MM.1S (cell line): ENCODE measurements around the gene CEP170B.

Experiments used
- DNase-seq: peaks from one replicate; pipeline ENCODE4 v3.0.0-alpha.2; 2015
- H2AFZ ChIP-seq: fragments of 300-600 bp; sonication (generic); 2 replicates; pipeline ENCODE4 v1.6.0; 2016; ENCODE audit warnings: antibody characterized with exemption, low read length
- H3F3A ChIP-seq: fragments of 300-600 bp; sonication (generic); 2 replicates; pipeline ENCODE4 v1.6.1; 2016; ENCODE audit warnings: mild to moderate bottlenecking, antibody characterized with exemption, low read length, moderate library complexity, mixed read lengths; ENCODE audit not compliant: insufficient read depth
- H3K27ac ChIP-seq: fragments of 300-600 bp; sonication (generic); 2 replicates; pipeline ENCODE4 v1.5.1; 2016; ENCODE audit warnings: mild to moderate bottlenecking, low read length
- H3K27me3 ChIP-seq: fragments of 300-600 bp; sonication (generic); replicated peaks from 2 replicates; pipeline ENCODE4 v1.6.0; 2016; ENCODE audit warnings: low read length; ENCODE audit not compliant: insufficient read depth
- H3K36me3 ChIP-seq: fragments of 300-600 bp; sonication (generic); replicated peaks from 2 replicates; pipeline ENCODE4 v1.6.1; 2016; ENCODE audit warnings: mild to moderate bottlenecking, low read length, mixed read lengths; ENCODE audit not compliant: insufficient read depth
- H3K4me1 ChIP-seq: fragments of 300-600 bp; sonication (generic); 2 replicates; pipeline ENCODE4 v1.6.1; 2016; ENCODE audit warnings: low read length, mixed read lengths
- H3K4me2 ChIP-seq: fragments of 300-600 bp; sonication (generic); 2 replicates; pipeline ENCODE4 v1.6.0; 2016; ENCODE audit warnings: low read depth, low read length
- H3K4me3 ChIP-seq: fragments of 300-600 bp; sonication (generic); 2 replicates; pipeline ENCODE4 v1.5.1; 2016; ENCODE audit warnings: low read length, mixed read lengths
- H3K79me2 ChIP-seq: fragments of 300-600 bp; sonication (generic); 2 replicates; pipeline ENCODE4 v1.6.1; 2016; ENCODE audit warnings: mixed run types, low read length, mixed read lengths
- H3K9ac ChIP-seq: fragments of 300-600 bp; sonication (generic); 2 replicates; pipeline ENCODE4 v1.6.1; 2016; ENCODE audit warnings: low read length, mixed read lengths
- H3K9me2 ChIP-seq: fragments of 300-600 bp; sonication (generic); replicated peaks from 2 replicates; pipeline ENCODE4 v1.6.1; 2016; ENCODE audit warnings: mild to moderate bottlenecking, low read length, mixed read lengths; ENCODE audit not compliant: insufficient read depth
- H3K9me3 ChIP-seq: fragments of 300-600 bp; sonication (generic); replicated peaks from 2 replicates; pipeline ENCODE4 v1.6.1; 2016; ENCODE audit warnings: mild to moderate bottlenecking, low read length, mixed read lengths; ENCODE audit not compliant: insufficient read depth
- H4K20me1 ChIP-seq: fragments of 300-600 bp; sonication (generic); 2 replicates; pipeline ENCODE4 v1.6.1; 2016; ENCODE audit warnings: mild to moderate bottlenecking, low read length, moderate library complexity, mixed read lengths; ENCODE audit not compliant: insufficient read depth
- CTCF ChIP-seq: fragments of 300-600 bp; sonication (generic); IDR thresholded peaks from 2 replicates; pipeline ENCODE4 v1.5.1; 2016; ENCODE audit warnings: antibody characterized with exemption, low read length, mixed read lengths
- EZH2 ChIP-seq: fragments of 300-600 bp; sonication (generic); optimal IDR thresholded peaks from 2 replicates; pipeline ENCODE3; 2017; ENCODE audit warnings: low read depth, mild to moderate bottlenecking, antibody characterized with exemption, low read length, mixed read lengths
- EZH2phosphoT487 ChIP-seq: fragments of 300-600 bp; sonication (generic); IDR thresholded peaks from 2 replicates; pipeline ENCODE4 v1.6.1; 2018; ENCODE audit warnings: antibody characterized with exemption, low read length

The CEP170B gene

GRCh38 chr14:104926619-104927431 lies 61.8 kb downstream of the CEP170B start:
- Histone ChIP-seq H3K27me3 (no peaks in the 10 kb centered on the region), H3K79me2 (no peaks in the 10 kb centered on the region), H3K9ac (peak overlapping the region; percentile 46), H3K36me3 (no peaks in the 10 kb centered on the region), H3K4me1 (peaks cover 19% of the 10 kb centered on the region), H2AFZ (no peak overlapping the region), H3K27ac (peak overlapping the region; percentile 69; the same call in 1 of the 2 replicates), H3K9me3 (no peaks in the 10 kb centered on the region), H3K9me2 (no peaks in the 10 kb centered on the region), H3K4me3 (peak overlapping the region; percentile 15), H4K20me1 (no peaks in the 10 kb centered on the region), H3K4me2 (peak overlapping the region; percentile 86), H3F3A (no peaks in the 10 kb centered on the region)
- TF ChIP-seq CTCF = no peak
- TF ChIP-seq EZH2 = no peak
- TF ChIP-seq EZH2phosphoT487 = no peak
- DNase-seq = peak; percentile 76

GRCh38 chr14:104927432-104927816 lies 62.4 kb downstream of the CEP170B start:
- no peaks in the 10 kb centered on the region for H3K9me2 ChIP-seq
- no peak overlapping the region for H2AFZ ChIP-seq
- no peaks in the 10 kb centered on the region for H3K36me3 ChIP-seq
- no peaks in the 10 kb centered on the region for H3K79me2 ChIP-seq
- no peaks in the 10 kb centered on the region for H4K20me1 ChIP-seq
- no peaks in the 10 kb centered on the region for H3K9me3 ChIP-seq
- no peak overlapping the region for H3K27ac ChIP-seq
- H3K4me1 ChIP-seq = peaks cover 19% of the 10 kb centered on the region
- H3K27me3 ChIP-seq = no peaks in the 10 kb centered on the region
- TF ChIP-seq CTCF = no peak
- no peak for TF ChIP-seq EZH2
- no peak for TF ChIP-seq EZH2phosphoT487
- H3K4me3 ChIP-seq = no peak overlapping the region
- no peak for DNase-seq
- peak overlapping the region; percentile 86; the same call in 1 of the 2 replicates for H3K4me2 ChIP-seq
- H3K9ac ChIP-seq = no peak overlapping the region
- no peaks in the 10 kb centered on the region for H3F3A ChIP-seq

- Histone ChIP-seq H3K9ac (no peak overlapping the region), H3F3A (no peaks in the 10 kb centered on the region), H3K79me2 (no peaks in the 10 kb centered on the region), H3K27ac (no peak overlapping the region), H3K4me3 (no peak overlapping the region), H3K9me3 (no peaks in the 10 kb centered on the region), H3K4me1 (peaks cover 19% of the 10 kb centered on the region), H3K36me3 (no peaks in the 10 kb centered on the region), H3K4me2 (no peak overlapping the region), H2AFZ (no peak overlapping the region), H3K9me2 (no peaks in the 10 kb centered on the region), H3K27me3 (no peaks in the 10 kb centered on the region), H4K20me1 (no peaks in the 10 kb centered on the region)
- no peak for DNase-seq
- TF ChIP-seq CTCF (no peak), EZH2 (no peak), EZH2phosphoT487 (no peak)
Measured at GRCh38 chr14:104927901-104928300, 62.8 kb downstream of the CEP170B start.
